NCI-H146 treated with DMSO at 0.1 percent for 48 hours (cell line): Measurements from ENCODE around the gene FPR3.
"Not testable (repeated sequence)": the region's sequence is repeated elsewhere in the genome, so short reads cannot be mapped to it uniquely, and the experiment has no call there.

Experiments
- DNase-seq: peaks from one replicate; lab custom pipeline; 2025; ENCODE audit not compliant: unreplicated experiment; lab: John Stamatoyannopoulos, UW

Gene FPR3

DNA sequence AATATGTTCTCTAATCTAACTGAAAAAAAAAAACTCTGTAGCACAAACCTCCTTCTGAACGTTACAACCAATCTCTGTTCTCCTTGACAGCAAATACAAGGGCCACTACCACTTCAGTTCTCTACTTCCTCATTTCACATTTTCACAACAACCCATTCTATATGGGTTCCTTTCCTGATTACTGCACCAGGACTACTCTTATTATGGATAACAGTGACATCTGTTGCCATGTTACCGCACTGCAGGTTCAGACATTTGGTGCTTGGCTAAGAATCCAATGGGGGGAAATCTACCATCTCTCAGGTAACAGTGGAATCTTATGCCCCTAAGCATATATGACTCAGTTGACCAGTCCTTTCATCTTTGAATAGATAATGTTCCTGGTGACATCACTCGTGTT is 11.6 kb upstream of the FPR3 start:
- DNase-seq = no peak

DNA sequence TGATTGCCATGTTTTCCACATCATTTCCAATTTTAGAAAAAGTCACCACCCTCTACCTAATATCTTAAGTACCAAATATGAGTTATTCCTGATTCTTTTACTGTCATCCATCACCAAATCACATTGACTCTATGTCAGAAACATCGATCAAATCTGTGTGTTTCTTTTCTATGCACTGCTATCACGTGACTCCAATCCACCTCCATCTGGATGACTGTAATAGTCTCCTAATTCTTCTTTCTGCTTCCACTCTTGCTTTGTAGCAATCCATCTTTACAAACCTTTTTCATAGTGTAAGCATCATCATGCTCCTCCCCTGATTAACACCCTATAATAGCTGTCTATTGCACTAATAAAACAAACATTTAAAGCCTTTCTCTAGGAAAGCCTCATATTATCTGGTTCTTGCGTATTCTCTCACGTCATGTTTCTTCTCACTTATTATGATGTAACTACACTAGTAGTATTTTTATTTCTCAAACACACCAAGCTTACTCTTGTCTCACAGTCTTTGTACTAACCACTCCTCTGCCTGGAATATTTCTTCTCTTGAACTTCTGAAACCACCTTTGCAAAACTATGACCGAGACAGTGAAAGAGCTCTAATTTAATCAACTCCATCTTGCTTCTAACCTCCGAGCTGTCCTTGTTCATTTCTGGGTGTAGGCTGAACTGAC is 10.7 kb upstream of the FPR3 start:
- no peak for DNase-seq

DNA sequence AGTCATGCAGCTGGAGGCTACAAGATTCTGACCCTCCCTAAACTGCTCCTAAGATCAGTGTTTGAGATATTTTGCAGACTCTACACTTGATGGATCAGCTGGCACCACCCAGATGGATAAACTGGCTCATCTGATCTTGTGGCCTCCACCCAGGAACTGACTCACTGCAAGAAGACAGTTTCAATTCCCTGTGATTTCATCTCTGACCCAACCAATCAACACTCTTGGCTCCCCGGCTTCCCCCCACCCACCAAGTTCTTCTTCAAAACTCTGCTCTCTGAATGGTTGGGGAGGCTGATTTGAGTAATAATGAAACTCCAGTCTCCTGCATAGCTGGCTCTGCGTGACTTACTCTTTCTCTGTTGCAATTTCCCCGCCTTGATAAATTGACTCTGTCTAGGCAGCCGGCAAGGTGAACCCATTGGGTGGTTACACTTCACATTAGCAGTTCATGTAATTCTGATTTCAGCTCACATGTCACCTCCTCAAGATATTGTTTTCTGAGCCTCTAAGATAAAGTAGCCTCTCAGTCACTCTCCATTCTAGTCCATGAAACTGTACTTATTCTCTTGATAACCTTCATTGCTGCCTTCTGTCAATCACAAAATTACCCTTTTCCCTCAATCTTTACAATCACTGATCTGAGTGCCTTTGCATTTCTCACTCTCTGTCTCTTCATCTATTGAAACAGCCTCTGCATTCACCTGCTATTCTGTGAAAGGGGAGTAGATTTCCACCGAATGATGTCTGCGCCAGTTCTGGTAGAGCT is 9.9 kb upstream of the FPR3 start:
- DNase-seq = no peak

DNA sequence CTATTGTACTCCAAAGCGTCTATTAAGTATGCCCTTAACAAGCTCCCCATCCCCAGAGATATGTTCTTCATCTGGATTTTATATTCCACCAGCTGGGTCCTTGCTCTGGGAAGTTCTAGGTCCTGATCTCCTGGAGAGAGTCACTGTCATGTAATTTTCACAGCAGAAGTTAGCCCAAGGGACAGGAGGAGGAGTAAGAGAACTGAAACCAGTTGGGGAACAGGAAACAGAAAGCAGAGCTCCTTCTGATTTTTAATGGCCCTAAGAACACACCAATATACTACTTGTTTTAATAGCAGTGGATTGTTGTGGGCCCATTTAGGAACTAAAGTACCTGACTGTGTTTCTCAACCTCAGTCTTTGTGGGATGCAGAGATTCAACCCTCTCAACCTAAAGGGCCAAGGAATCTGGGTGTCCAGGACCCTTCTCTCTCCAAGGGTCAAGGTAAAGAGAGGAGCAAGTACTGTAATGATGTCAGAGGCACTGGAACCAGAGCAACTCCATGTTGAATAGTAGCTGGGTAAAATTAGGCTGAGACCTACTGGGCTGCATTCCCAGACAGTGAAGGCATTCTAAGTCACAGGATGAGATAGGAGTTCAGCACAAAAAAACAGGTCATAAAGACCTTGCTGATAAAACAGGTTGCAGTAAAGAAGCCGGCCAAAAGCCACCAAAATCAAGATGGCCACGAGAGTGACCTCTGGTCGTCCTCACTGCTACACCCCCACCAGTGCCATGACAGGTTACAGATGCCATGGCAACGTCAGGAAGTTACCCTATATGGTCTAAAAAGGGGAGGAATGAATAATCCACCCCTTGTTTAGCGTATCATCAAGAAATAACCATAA is 8.1 kb upstream of the FPR3 start:
- no peak for DNase-seq

GRCh38 chr19:51788029-51788428 is 6.9 kb upstream of the FPR3 start:
- no peak for DNase-seq

GRCh38 chr19:51789061-51789795 is 5.7 kb upstream of the FPR3 start:
- DNase-seq = no peak

- no peak for DNase-seq
These were observed 2.0 kb upstream of the FPR3 start for GRCh38 chr19:51792932-51793331.

- DNase-seq = no peak
These were observed 963 bp upstream of the FPR3 start for GRCh38 chr19:51793994-51794393.

GRCh38 chr19:51796195-51796679 is 1.3 kb downstream of the FPR3 start:
- DNase-seq = no peak

- no peak for DNase-seq
These were observed 2.5 kb downstream of the FPR3 start for GRCh38 chr19:51797480-51797879.

GRCh38 chr19:51798062-51798461 is 3.1 kb downstream of the FPR3 start:
- DNase-seq = no peak

- DNase-seq = no peak
These were observed 4.2 kb downstream of the FPR3 start for GRCh38 chr19:51799034-51799773.

GRCh38 chr19:51799774-51800472 is 5.0 kb downstream of the FPR3 start:
- no peak for DNase-seq

GRCh38 chr19:51800473-51801244 is 5.7 kb downstream of the FPR3 start:
- no peak for DNase-seq

GRCh38 chr19:51802775-51803174 is 7.8 kb downstream of the FPR3 start:
- no peak for DNase-seq

- no peak for DNase-seq
These were observed 8.6 kb downstream of the FPR3 start for GRCh38 chr19:51803519-51803918.

DNA sequence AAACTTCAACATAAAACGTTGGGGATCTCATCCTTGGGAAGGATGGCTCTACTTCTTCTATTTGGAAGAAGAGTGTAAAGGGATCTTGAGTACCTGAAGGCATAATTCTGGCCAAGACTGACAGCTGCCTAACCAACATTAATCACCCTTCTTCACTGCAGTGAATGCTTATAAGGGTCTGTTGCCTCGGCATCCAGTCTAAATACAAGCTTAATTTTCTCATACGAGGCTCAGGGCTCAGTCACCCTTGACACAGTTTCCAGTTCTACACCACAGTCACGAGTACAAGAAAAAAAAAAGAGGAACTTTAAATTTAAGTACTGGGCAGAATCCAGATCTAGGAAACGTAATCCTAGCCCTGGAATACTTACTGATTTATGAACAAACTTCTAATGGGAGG is 9.0 kb downstream of the FPR3 start:
- no peak for DNase-seq

DNA sequence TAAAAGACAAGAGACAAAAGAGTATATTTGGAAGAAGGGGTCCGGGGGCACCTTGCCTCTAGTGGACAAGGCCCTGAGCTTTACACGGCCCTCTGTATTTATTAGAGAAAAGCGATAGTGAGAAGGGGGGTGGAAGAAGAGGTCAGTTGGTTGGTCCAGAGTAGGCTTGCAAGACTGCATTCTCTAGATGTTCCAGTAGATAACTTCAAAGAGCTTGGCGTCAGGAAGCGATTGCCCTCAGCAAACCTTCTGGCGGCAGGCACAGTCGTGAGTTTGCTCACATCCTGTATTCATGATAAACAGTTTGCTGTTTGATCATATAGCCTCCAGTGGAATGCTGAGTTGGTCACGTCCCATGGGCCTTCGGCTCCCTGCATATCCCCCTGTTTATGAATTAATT is 9.8 kb downstream of the FPR3 start:
- not testable (repeated sequence) for DNase-seq

- not testable (repeated sequence) for DNase-seq
These were observed 10.4 kb downstream of the FPR3 start for GRCh38 chr19:51805396-51805795.
